ENCODE data around the gene ARHGEF10L. TPM values are rescaled to one million over a fixed set of nuclear protein-coding genes. Genes with fewer than 3 reads are reported as not detected.

The ARHGEF10L gene
- total RNA-seq, 1 donor from 2014 or later, result 25.7 TPM

DNA sequence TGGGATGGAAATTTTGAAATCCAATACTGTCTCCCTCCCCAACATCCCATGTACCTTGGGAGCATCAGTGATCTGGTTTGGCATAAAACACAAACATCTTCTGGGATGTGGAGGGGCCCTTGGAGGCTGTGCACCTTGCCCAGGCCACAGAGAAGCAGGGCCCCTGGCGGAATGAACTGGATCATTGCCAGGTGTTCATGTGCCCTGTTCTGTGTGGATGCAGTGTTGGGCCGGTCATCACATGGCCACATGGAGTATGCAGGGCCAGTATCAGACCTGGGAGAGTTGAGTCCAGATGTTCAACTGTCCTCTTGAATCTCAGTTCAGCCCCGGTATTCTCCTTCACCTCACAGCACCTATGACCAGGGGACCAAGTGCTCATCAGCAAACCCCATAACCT lies 26.9 kb downstream of the ARHGEF10L start:
- FAIRE-seq, result no peak

GRCh38 chr1:17566892-17567291 lies 27.4 kb downstream of the ARHGEF10L start:
- FAIRE-seq, result no peak

More for the DNA sequence above, 26.9 kb downstream of the ARHGEF10L start:
- DNase-seq (ENCODE audit: low spot score in 2 of 2), result no peak

DNA sequence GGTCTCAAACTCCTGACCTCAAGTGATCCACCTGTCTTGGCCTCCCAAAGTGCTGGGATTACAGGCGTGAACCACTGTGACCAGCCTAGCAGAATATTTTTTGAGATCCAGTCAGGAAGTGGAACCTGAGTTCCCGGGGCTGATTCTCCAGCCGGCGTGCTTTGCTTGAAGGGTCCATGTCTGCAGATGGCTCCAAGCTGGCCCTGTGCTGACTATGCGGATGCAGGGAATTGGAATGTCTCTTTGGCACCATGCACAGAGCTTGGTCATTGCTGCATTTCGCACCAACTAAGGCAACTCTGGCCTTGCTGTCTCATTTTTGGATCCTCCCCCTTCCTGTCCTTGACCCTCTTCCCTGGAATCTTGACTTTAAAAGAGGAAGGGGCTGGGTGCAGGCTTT lies 28.1 kb downstream of the ARHGEF10L start:
- DNase-seq (ENCODE audit: low spot score in 2 of 2), result no peak
- FAIRE-seq, result no peak

More at GRCh38 chr1:17566892-17567291, 27.4 kb downstream of the ARHGEF10L start:
- DNase-seq (ENCODE audit: low spot score in 2 of 2), result no peak

DNA sequence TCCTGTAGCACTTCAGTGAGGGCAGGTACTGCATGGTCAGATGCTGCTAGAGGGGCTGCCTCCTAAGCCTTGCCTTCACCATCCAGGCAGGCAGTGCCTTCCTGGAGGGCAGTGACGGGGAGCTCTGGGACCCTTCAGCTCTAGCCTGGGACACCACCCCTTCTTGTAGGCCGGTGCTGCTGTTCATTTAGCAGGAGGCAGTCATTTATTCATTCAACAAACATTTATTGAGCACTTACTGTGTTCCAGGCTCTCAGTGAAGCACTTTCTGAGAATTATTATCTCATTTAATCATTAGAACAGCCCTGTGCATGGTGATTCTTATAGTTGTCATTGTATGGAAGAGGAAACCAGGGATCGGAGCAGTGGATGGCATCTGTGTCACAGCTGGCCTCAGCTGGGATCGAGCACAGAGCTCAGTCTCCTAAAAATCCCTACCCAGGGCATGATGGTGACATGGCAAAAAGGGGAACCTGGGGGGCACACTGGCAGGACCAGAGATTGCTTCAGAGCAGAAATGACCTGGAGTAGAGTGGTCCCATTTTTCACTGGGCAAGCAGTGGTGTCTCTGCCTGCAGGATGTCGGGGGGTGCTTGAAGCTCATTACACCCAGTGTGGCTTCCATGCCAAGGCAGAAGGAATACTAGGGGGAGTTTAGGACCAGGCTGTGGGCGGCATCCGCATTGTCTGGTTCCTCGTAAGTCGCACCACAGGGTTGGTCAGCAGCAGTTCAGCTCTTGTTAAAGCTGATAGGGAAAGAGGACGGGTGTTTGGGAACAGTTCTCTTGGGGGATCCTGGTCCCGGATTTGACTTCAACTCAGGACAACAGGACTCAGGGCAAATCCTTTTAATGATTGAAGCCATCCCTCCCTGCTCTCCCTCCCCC lies 28.8 kb downstream of the ARHGEF10L start:
- no peak for FAIRE-seq
- no peak for DNase-seq (ENCODE audit: low spot score in 2 of 2)

DNA sequence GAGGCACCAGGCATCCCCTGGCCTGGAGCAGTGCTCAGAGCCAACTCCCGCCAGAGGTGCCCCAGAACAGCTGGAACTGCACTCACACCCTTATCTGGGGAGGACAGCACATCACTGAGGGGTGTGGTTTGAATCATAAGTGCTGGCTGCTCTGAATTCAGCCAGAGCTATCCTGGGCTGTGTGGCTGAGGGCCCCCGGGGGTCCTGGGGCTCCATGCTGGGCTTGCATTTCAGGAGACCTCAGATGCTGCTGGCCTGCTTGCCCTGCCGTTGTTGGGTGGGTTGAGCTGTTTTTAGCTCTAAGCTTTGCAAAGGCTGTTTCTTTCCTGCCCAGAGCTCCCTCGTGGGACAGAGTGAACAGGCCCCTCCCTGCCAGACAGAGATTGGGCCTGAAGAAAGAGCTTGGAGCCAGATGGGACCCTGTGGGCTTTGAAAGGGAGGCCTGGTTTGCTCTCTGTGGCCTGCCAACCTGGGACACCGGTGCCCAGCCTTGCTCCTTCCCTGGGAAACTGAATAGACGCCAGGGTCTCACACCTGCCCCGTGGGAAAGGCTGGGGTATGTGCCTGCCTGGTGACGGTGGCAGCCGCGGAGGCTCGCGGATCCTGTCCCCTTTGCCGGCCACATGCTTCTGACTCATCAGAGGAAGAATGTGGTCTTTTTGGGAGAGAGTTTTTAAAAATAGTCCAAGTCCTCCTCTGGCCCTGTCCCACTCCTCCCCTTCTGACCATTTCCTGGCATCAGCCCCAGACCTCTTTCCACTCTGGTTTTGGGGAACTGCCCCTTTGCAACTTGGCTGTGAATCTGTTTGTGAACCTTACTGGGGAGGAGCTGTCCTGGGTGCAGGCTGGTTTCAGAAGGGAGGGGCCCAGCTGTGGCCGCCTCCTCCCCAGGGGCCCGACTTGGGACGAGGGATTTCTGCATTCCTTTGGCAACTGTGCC lies 30.0 kb downstream of the ARHGEF10L start:
- DNase-seq (ENCODE audit: low spot score in 2 of 2), result peak in 1 of 2 donors; percentile 69
- no peak for FAIRE-seq

DNA sequence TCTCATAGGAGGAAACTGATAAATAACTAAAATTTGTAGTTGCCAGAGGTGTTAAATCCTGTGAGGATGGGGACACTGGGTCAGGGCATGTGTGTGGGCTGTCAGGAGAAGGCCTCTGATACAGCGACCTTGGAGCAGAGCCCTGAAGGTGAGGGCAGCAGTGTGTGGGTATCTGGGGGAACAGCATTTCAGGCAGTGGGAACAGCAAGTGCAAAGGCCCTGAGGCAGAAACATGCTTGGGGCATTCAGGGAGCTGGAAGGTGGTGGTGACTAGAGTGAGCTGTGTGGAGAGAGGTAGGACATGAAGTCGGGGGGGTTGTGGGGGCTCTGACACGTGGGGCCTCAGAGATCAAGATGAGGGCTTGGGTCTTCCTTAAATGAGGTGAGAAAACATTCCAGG lies 30.7 kb downstream of the ARHGEF10L start:
- FAIRE-seq (no peak), DNase-seq (ENCODE audit: low spot score in 2 of 2) (no peak)

DNA sequence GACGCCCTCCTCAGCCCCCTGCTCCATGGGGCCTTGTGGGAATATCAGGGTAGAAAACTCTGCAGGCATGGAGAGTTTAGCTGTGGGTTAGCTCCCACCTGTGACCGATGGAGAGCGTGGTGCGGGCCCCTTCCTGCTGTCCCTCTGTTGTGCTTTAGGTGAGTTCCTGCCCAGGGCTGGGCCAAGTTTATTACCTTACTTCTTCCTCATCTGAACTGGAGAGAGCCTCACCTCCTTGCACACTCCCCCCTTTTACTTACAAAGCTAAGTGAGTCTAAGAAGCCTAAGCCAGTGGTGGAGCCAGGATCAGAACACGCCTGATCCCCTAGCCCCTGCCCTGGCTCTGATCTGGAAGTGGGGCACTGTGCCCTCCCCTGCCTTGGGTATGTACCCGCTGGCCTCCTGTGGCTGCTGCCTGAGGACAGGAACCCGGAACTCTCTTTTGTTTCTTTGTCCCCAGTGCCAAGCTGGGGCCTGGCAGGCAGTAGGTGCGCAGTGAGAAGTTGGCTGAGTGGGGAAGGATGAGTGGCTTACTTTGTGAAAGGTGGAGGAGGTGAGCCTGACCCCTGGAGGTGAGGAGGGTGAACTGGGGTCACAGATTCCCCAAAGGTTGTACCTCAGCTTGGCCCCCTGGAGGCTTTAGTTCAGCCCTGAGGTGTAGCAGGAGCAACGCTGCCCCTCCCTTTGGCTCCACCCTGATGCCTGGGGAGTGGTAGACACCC lies 32.9 kb downstream of the ARHGEF10L start:
- DNase-seq (ENCODE audit: low spot score in 2 of 2) (no peak), FAIRE-seq (no peak)

- FAIRE-seq, result no peak
- DNase-seq (ENCODE audit: low spot score in 2 of 2), result no peak
These were observed 34.1 kb downstream of the ARHGEF10L start for GRCh38 chr1:17573518-17574041.

DNA sequence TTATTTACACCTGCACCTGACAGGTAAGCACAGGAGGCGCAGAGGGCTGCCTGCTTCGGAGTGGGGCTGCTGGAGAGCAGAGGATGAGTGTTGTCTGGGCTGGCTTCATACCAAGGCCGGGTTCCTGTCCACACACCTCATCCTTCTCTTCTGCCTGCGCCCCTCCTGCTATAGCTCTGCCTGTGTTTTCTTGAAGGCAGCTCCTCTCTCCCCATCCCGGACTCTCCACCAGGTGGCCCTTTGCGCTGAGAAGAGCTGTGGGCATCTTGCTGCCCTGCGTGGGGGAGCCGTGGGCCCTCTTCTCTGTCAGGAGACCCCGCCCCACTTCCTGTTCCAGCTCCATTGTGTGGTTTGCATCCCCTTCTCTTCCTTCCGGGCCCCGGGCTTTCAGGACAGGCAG lies 35.0 kb downstream of the ARHGEF10L start:
- FAIRE-seq, result no peak
- no peak for DNase-seq (ENCODE audit: low spot score in 2 of 2)

DNA sequence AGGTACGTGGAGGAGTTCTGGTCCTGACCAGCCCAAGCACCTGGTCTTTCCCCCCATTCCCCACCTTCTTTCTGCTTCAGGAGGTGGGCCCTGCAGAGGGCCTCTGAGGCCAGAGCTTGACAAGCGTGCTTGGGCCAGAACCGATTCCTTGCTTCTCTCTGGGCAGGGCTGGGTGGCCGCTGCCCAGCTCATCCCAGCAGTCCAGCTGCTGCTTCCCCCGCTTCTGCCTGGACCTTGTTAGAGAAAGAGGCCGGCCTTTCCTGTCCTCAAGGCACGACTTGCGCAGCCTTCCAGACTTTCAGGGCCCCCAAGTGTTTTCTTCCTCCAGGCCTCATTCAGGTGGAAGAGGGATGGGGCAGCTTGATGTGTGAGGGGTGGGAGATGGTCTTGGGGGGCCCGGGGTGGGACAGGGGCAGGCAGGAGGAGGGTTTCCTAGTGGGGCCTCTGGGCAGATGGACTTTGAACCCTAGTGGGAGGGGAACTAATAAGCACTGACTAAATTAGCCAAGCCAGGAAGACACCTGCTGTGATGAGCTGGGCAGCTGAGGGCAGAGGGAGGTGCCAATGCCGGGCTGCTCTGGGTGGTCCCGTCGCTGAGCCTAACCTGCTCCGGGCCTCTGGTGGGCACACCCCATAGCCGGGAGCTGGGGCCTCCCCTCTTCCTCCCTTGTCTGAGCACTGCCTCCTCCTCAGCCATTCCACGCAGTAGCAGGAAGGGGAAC lies 36.5 kb downstream of the ARHGEF10L start:
- FAIRE-seq, result no peak
- no peak for DNase-seq (ENCODE audit: low spot score in 2 of 2)

DNA sequence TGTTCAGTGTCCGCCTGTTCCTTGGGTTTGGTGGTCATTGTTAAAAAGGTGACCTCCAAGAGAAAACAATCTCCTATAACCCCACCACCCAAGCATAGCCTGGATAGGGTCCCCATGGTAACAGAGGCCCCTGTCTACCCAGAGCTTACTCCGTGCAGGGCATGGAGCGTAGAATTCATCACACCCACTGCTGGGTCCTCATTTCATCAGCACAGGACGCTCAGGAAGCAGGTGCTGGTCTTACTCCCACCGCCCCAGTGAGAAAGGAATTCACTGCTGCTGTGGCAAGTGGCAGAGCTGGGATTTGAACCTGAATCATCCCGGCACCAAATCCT lies 37.0 kb downstream of the ARHGEF10L start:
- no peak for FAIRE-seq

GRCh38 chr1:17577907-17578297 lies 38.4 kb downstream of the ARHGEF10L start:
- no peak for FAIRE-seq
- DNase-seq (ENCODE audit: low spot score in 2 of 2), result no peak

More for the DNA sequence above, 37.0 kb downstream of the ARHGEF10L start:
- no peak for DNase-seq (ENCODE audit: low spot score in 2 of 2)

DNA sequence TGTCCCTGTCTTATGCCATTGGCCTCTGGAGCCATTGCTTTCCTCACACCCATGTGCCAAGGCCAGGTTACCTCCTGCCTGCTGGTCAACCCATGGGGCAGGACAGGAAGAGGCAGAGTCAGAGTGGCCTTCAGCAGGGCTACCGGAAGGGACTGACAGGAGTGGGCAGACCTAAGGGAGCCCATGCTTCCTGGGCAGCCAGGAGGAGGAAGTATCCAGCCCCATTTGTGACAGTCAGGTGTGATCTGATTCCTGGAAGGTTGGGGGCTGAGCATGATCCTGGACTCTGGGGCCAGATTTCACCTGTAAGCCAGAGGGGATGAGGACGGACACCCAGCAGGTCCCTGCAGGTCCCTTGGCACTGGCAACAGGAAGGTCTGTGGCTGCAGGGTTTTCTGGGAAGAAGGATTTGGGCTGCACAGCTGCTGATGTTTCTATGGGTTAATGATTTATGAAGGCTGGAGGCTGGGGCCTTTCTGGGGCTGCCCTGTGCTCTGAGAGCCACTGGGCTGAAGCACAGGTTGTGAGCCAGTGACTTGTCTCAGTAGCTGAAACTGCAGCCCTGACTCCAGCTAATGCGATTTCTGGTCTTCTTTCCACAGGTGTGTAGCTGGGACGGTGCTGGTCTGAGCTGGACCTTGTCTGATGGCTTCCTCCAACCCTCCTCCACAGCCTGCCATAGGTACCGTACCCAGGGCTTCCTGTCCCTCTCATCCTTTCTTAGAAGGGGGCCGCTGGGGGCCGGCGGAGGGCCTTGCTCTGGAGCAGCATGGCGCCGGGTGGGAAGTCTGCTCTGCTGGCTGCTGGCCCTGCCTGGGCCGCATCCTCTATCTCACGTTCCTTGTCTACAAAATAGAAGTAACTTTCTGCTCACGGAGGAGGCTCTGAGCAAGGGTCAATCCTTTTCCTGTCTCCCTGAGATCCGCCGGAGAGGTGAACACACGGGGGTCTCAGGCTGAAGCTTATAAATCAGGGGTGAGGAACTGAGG lies 40.7 kb downstream of the ARHGEF10L start:
- FAIRE-seq (no peak), DNase-seq (ENCODE audit: low spot score in 2 of 2) (no peak)

DNA sequence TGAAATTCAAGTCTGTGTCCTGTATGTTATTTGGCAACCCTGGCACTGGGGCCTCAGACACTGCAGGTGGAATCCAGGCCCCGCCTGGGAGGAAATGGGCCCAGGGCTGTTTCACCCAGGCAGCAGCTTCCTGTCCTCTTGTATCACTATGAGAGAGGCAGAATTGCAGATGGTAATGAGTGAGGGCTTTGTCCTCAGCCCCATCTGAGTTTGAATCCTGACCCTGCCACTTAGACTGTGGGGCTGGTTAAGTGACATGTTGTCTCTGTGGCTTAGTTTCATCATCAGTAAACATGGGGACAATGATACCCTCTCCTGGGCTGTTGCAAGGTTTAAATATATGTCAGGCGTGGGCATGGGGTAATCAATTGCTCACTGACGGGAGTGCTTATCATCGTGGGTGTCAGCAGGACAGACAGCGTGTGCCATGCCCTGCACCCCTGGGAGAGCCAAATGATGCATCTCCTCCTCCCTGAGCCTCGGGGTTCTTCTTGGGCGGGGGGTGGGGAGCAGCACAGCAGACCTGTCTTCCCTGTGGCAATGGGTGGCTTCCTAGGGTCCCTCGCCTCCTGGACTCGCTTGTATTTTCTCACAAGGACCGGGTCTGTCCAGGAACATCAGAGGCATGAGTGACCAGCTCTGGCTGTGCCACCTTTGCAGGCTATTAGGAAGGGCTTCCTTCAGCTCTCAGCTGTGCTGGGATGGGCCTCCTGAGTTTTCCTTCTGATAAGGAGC lies 42.1 kb downstream of the ARHGEF10L start:
- no peak for FAIRE-seq
- DNase-seq (ENCODE audit: low spot score in 2 of 2), result no peak

DNA sequence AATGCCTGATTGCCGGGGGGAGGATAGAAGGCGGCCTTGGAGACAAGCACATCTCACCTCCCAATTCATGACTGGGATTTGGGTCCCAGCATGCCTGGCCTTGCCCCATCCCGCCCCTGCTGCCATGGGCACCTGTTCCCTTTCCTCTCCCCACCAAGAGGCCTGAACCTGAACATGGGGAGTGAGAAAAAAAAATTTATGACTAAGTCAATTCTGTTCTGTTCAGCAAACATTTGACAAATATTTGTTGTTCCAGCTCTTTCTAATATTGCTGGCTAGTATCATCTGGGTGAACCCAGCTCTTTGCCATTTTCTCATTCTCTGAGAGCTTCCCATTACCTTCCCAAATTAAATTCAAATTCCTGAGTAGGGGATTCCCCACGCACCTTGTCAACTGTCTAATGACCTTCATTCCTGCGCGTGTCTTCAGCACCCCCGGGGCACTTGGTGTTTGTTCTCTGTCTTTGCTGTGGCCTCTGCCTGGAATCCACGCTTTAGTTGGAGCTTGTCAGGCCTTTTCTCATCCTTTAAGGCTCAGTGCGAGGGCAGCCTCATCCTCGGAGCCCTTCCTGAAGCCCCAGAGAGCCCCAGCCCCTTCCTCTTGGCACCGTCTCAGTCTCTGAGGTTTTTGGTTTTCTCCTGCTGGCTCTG lies 42.8 kb downstream of the ARHGEF10L start:
- DNase-seq (ENCODE audit: low spot score in 2 of 2) (no peak), FAIRE-seq (no peak)

- FAIRE-seq, result no peak
- DNase-seq (ENCODE audit: low spot score in 2 of 2), result no peak
These were observed 45.0 kb downstream of the ARHGEF10L start for GRCh38 chr1:17584539-17584938.

- FAIRE-seq, result no peak
- no peak for DNase-seq (ENCODE audit: low spot score in 2 of 2)
These were observed 45.9 kb downstream of the ARHGEF10L start for GRCh38 chr1:17585266-17585987.

Data from frontal cortex (tissue), 4 donors.